NB4 (cell line): ENCODE data around the gene L3MBTL4.

Experiments used
- MYC ChIP-seq: IDR thresholded peaks from 2 replicates; pipeline ENCODE4 v1.6.1; 2011; ENCODE audit warnings: low read depth, low read length
- POLR2A ChIP-seq: IDR thresholded peaks from 2 replicates; pipeline ENCODE4 v1.6.1; 2011; ENCODE audit warnings: mild to moderate bottlenecking; ENCODE audit not compliant: insufficient read length; ENCODE audit errors: extremely low read depth
- TF ChIP-seq, protein P1 (sequence below): IDR thresholded peaks from one replicate; pipeline ENCODE4 v1.5.1; 2012; ENCODE audit warnings: low read depth, low read length
- TF ChIP-seq, protein P2 (sequence below): IDR thresholded peaks from 2 replicates; pipeline ENCODE4 v1.6.1; 2011; ENCODE audit warnings: low read depth, low read length

DNA sequence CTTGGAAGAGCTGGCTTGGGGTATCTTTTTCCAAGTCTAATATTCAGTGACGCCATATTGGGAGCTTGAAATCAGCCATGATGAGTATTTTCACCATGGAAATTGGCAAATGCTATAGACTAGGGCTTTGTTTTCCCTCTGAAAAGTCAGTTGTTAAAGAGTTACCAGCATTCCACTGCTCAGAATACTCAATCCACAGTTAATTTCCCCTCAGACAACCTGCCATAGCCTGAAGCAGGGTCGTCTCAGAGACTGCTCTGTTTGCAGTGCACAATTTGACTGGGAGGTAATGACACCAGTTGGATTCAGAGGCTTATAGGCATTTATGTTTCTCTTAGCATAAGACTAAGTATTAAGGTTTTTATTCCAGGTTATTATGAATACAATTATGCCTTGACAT lies 483.9 kb downstream of the L3MBTL4 start:
- TF ChIP-seq, protein P1, sequence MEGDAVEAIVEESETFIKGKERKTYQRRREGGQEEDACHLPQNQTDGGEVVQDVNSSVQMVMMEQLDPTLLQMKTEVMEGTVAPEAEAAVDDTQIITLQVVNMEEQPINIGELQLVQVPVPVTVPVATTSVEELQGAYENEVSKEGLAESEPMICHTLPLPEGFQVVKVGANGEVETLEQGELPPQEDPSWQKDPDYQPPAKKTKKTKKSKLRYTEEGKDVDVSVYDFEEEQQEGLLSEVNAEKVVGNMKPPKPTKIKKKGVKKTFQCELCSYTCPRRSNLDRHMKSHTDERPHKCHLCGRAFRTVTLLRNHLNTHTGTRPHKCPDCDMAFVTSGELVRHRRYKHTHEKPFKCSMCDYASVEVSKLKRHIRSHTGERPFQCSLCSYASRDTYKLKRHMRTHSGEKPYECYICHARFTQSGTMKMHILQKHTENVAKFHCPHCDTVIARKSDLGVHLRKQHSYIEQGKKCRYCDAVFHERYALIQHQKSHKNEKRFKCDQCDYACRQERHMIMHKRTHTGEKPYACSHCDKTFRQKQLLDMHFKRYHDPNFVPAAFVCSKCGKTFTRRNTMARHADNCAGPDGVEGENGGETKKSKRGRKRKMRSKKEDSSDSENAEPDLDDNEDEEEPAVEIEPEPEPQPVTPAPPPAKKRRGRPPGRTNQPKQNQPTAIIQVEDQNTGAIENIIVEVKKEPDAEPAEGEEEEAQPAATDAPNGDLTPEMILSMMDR, result no peak
- TF ChIP-seq POLR2A, result no peak
- TF ChIP-seq MYC, result no peak
- TF ChIP-seq, protein P2, sequence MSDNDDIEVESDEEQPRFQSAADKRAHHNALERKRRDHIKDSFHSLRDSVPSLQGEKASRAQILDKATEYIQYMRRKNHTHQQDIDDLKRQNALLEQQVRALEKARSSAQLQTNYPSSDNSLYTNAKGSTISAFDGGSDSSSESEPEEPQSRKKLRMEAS, result no peak
